HG03432 (cell line): ENCODE data around the gene CLDN7.
"Not testable (repeated sequence)": the region's sequence is repeated elsewhere in the genome, so short reads cannot be mapped to it uniquely, and the experiment has no call there.

Source experiments
- ATAC-seq: cut with Tn5 transposase; IDR thresholded peaks from one replicate; pipeline ENCODE4 v1.9.1; 2021; ENCODE audit warnings: mild to moderate bottlenecking, moderate library complexity; ENCODE audit not compliant: unreplicated experiment

Gene CLDN7

GRCh38 chr17:7256766-7257456 is 5.4 kb downstream of the CLDN7 start:
- ATAC-seq = no peak

GRCh38 chr17:7254511-7254910 is 7.8 kb downstream of the CLDN7 start:
- no peak for ATAC-seq

- ATAC-seq = no peak
These were observed 9.2 kb downstream of the CLDN7 start for GRCh38 chr17:7253082-7253481.

- peak; percentile 61 for ATAC-seq
These were observed 9.9 kb downstream of the CLDN7 start, which contains the start of gene ELP5 for GRCh38 chr17:7252176-7253043. TSS of gene ELP5 (plus strand) at chr17:7252215. CDS start at chr17:7252551, 336 bp downstream.

GRCh38 chr17:7251661-7252175 is 10.6 kb downstream of the CLDN7 start, which contains the start of gene CTDNEP1:
TSS of gene CTDNEP1 (minus strand) at chr17:7251734. CDS start at chr17:7251296, 438 bp downstream.
- peak; percentile 78 for ATAC-seq

GRCh38 chr17:7250695-7251627 is 11.3 kb downstream of the CLDN7 start:
- no peak for ATAC-seq

- no peak for ATAC-seq
These were observed 12.4 kb downstream of the CLDN7 start for GRCh38 chr17:7249830-7250229.

- ATAC-seq = no peak
These were observed 13.1 kb downstream of the CLDN7 start for GRCh38 chr17:7249214-7249613.

- ATAC-seq = no peak
These were observed 13.5 kb downstream of the CLDN7 start for GRCh38 chr17:7248796-7249195.

GRCh38 chr17:7246779-7247178 is 15.5 kb downstream of the CLDN7 start:
- no peak for ATAC-seq

- ATAC-seq = not testable (repeated sequence)
These were observed 18.4 kb downstream of the CLDN7 start for GRCh38 chr17:7243838-7244237.

GRCh38 chr17:7243453-7243729 is 18.9 kb downstream of the CLDN7 start:
- no peak for ATAC-seq

GRCh38 chr17:7242717-7243452 is 19.4 kb downstream of the CLDN7 start:
- ATAC-seq = peak; percentile 45

- ATAC-seq = peak; percentile 26
These were observed 20.2 kb downstream of the CLDN7 start, which contains the start of gene GABARAP for GRCh38 chr17:7241783-7242716. TSS of gene GABARAP (minus strand) at chr17:7242449. CDS start at chr17:7242330, 119 bp downstream.

GRCh38 chr17:7241090-7241733 is 21.1 kb downstream of the CLDN7 start:
- no peak for ATAC-seq

- no peak for ATAC-seq
These were observed 21.9 kb downstream of the CLDN7 start for GRCh38 chr17:7240375-7240774.

GRCh38 chr17:7239091-7240027 is 22.9 kb downstream of the CLDN7 start, which contains the start of gene PHF23:
TSS of gene PHF23 (minus strand) at chr17:7239457. CDS start at chr17:7239279, 178 bp downstream.
- ATAC-seq = peak; percentile 41
